ENCODE data around the gene SLC35B4.

SLC35B4 gene, protein sequence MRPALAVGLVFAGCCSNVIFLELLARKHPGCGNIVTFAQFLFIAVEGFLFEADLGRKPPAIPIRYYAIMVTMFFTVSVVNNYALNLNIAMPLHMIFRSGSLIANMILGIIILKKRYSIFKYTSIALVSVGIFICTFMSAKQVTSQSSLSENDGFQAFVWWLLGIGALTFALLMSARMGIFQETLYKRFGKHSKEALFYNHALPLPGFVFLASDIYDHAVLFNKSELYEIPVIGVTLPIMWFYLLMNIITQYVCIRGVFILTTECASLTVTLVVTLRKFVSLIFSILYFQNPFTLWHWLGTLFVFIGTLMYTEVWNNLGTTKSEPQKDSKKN

GRCh38 chr7:134316539-134317344 lies at the start of gene SLC35B4:
Gene SLC35B4 (minus strand): TSS chr7:134316930. CDS start chr7:134316751, 179 bp downstream.
- DNase-seq: peak; percentile 91

DNA sequence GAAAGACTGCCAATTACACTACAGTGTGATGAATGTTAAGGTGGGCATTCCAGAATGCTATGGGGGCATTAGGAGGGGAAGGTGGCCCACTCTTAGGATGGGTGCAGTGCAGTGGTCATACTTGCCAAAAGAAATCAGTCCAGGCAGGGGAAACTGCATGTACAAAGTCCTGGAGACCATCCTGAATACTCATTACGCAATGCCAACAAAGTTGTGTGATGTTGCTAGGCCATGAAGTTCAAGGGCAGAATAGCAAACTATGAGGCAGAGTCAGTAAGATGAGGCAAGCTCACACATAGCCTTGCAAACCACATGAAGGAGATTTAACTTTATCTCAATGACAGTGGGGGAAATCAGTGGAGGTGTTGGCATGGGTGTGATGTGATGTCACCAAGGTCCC lies 49.8 kb upstream of the SLC35B4 start:
- no peak for DNase-seq

- no peak for DNase-seq
Measured at GRCh38 chr7:134365341-134366054, 48.8 kb upstream of the SLC35B4 start.

- DNase-seq: no peak
Measured at GRCh38 chr7:134364619-134365037, 47.9 kb upstream of the SLC35B4 start.

DNA sequence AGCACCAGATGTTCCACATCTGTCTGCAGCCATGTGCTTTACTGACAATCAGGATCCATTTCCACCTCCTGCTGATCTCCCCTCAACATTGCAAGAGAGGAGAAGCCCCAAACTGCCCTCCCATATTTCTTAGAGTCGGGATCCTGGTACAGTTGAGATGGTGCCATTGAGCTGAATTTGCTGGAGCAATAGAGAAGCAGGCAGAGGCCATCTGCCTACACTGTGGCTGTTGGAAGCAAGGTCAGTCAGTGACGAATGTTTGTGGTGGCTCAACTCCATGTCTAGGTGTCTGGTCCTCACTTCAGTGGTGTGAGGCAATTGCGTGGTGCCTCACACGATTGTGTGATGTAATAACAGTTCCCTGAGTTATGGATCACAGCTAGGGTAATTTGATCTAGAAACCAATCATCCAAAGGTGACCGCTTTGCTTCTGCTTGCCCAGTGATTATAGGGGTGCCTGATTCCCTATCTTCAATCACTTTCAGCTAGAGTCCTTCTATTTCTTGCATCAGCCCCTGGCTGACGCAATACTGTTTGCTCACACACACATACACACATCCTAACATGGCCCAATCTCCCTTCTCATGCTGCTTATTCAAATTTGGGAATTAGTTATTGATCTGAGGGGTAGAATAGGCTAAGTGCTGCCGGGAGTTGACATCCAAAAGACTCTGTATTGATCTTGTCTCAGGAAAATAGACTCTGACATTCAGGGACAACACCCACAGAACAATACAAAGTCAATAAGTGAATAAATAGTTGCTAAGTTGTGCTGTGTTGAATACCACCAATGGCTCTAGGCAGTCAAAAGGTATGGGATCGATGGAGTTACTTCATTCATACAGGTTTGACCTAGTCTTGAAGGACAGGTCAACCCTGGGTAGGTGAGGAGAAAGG lies 46.1 kb upstream of the SLC35B4 start:
- DNase-seq: no peak

DNA sequence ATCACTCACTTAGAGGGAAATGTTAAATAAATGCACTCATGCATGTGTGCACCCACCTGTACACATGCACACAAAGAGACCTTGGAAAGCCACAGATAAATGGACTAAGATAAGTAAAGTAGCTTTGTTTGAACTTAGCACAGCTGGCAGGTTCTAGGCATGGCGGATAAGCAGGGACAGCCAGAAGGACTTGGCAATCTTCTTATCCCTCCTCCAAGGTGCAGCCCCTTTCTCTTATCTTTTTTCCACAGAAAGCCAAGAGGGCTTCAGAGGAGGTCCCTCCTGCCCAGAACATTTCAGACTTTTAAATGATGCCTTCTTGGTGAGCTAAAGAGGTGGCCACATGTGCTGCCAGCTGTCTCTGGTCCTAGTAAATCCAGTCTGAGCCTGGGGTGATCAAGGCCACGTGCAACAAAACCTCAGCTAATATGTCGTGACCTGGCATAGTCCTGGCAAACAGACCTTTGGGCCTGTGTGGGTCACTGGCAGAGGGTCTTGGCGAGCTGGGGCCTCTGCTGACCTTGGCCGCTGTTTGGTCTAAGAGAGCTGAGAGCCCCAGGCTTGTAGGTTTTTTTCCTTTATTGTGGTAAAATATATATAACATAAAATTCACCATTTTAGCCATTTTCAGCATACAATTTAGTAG lies 43.2 kb upstream of the SLC35B4 start:
- no peak for DNase-seq

DNA sequence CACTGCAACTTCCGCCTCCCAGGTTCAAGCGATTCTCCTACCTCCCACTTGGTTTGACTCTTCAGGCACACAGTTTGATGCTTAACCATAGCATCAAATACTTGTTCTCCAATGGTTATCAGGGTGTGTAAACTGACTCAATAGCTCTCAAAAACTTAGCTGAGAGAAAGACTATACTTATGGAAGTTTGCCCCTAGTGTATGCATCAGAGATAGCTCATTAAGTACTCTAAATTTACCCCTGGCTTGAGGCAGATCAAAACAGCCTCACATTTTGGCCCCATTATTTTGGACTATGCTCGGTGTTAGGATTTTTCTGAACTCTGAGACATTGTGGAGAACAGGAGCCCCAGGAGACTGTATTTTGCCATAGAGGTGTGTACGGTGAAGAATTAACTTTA lies 40.8 kb upstream of the SLC35B4 start:
- DNase-seq: no peak

- DNase-seq: no peak
Measured at GRCh38 chr7:134356421-134356936, 39.7 kb upstream of the SLC35B4 start.

- DNase-seq: no peak
Measured at GRCh38 chr7:134355927-134356326, 39.2 kb upstream of the SLC35B4 start.

GRCh38 chr7:134355004-134355525 lies 38.3 kb upstream of the SLC35B4 start:
- DNase-seq: no peak

- no peak for DNase-seq
Measured at GRCh38 chr7:134353411-134353810, 36.7 kb upstream of the SLC35B4 start.

DNA sequence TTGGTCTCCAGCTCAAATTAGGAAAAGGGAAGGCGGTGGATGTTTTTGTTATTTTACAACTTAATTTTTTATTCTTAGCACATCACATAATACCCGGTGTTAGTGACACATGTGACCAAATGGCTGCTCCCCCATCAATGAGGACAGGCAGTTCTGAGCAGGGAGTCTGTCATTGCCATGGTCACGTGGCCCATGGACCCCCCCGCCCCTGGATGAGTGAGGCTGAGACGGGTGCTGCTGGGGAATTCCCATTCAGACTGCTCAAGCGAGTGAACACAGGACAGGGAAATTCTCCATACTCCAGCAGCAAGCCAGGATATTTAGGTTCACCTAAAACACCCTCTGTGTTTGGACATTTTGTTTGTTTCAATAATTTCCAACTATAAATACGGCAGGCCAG lies 34.7 kb upstream of the SLC35B4 start:
- DNase-seq: no peak

GRCh38 chr7:134350709-134351108 lies 34.0 kb upstream of the SLC35B4 start:
- DNase-seq: no peak

GRCh38 chr7:134347567-134347966 lies 30.8 kb upstream of the SLC35B4 start:
- DNase-seq: no peak

DNA sequence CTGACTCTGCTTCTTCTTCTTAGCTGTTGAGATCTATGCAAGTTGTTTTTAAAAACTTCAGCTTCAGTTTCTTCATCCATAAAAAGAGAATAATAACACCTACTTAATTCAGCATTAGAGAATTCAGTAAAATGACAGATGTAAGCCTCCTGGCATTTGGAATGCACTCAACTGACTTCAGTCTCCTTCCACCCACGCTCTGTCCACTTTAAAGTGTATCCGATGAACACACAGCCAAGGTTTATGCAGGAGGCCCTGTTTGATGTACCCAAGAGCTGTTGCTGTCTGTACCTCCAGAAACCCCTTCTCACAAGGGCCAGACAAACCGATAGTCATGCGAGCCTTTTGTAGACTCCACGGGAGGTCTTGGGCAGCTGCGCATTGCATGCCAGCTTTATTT lies 27.1 kb upstream of the SLC35B4 start:
- no peak for DNase-seq

DNA sequence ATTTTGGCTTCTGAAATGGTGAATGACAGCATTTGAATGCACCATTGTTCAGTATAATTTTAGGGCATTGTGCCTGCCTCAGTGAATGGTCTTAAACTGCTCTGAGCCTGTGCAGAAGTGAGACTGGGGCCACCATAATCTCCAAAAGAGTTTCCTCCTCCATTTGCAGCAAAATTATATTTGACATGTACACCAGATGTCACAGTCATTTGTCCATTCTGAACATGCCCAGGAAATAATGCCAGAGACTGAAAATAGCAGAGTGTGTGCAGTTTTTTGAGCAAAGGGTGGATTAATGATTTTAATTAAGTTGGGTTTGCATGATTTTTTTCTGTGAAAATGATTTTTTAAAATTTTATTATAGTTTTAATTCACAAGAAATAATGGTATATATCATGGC lies 26.4 kb upstream of the SLC35B4 start:
- DNase-seq: no peak

DNA sequence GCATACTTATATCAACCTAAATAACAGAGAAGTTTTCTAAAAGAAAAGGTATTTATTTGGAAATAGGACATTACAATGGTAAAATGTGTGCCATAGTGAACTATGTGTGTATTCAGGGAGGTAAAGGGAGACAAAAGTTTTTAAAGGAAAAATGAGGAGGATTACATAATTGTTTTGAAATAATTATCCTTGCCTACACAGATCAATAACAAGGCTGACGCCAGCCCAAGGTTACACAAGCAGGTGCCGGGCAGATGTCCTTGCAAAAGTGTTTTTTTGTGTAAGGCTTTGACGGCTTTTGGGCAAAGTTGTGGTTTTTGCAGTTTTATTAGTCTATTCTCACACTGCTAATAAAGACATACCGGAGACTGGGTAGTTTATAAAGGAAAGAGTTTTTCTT lies 22.7 kb upstream of the SLC35B4 start:
- no peak for DNase-seq

- no peak for DNase-seq
Measured at GRCh38 chr7:134337980-134338379, 21.2 kb upstream of the SLC35B4 start.

- DNase-seq: no peak
Measured at GRCh38 chr7:134334408-134334807, 17.7 kb upstream of the SLC35B4 start.

DNA sequence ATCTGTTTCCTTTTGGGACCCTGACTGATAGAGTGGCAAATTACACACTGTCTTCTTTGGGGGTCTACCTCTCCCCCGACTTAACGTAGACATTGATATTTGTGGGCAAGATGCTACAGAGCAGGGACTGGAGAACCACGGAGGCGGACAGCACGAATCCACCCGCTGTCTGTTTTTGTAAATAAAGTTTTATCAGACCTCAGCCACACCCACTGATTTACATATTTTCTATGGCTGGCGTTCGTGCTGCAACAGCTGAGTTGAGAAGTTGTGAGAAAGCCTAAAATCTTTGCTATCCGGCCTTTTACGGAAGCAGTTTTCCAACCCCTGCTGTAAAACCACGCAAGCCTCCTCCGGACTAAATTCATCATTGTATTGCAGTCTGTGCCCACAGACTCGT lies 17.2 kb upstream of the SLC35B4 start:
- DNase-seq: no peak

GRCh38 chr7:134332892-134333291 lies 16.2 kb upstream of the SLC35B4 start:
- no peak for DNase-seq

- DNase-seq: no peak
Measured at GRCh38 chr7:134331393-134331792, 14.7 kb upstream of the SLC35B4 start.
